Epithelial cell of esophagus (primary cell): ENCODE results near the gene FYCO1.

ENCODE experiments used
- DNase-seq: peaks from one replicate; pipeline ENCODE4 v3.0.0; 2010; ENCODE audit warnings: low read depth
- H3K4me3 ChIP-seq: 2 replicates; pipeline ENCODE4 v1.5.1; 2011; ENCODE audit warnings: mild to moderate bottlenecking, low read length, control low read depth
- TF ChIP-seq, protein P1 (sequence below): IDR thresholded peaks from 2 replicates; pipeline ENCODE4 v1.5.1; 2011; ENCODE audit warnings: low read depth, mild to moderate bottlenecking, low read length, control low read depth, inconsistent platforms; ENCODE audit not compliant: insufficient read depth; ENCODE audit errors: missing control alignments

The FYCO1 gene

DNA sequence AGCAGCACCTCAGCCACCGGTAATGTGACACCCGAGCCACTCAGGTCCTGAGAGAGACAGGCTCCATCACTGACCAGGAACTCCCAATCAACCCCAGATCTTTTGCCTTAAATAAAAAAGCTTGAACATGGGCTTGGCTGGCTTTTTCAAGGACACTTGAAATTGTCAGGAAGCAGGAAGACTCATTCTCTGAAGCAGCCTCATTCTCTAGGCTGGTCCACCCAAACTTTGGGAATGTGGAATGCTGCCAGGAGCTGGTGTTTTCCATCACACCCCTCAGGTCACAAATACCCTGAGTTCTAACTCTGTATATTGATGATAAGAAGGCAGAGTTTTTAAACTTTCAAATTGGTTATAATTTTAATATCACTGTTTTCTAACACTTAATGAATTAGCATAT lies 35.3 kb downstream of the FYCO1 start:
- no peak overlapping the region for H3K4me3 ChIP-seq
- peak; percentile 18 for DNase-seq
- TF ChIP-seq, protein P1, sequence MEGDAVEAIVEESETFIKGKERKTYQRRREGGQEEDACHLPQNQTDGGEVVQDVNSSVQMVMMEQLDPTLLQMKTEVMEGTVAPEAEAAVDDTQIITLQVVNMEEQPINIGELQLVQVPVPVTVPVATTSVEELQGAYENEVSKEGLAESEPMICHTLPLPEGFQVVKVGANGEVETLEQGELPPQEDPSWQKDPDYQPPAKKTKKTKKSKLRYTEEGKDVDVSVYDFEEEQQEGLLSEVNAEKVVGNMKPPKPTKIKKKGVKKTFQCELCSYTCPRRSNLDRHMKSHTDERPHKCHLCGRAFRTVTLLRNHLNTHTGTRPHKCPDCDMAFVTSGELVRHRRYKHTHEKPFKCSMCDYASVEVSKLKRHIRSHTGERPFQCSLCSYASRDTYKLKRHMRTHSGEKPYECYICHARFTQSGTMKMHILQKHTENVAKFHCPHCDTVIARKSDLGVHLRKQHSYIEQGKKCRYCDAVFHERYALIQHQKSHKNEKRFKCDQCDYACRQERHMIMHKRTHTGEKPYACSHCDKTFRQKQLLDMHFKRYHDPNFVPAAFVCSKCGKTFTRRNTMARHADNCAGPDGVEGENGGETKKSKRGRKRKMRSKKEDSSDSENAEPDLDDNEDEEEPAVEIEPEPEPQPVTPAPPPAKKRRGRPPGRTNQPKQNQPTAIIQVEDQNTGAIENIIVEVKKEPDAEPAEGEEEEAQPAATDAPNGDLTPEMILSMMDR: no peak

DNA sequence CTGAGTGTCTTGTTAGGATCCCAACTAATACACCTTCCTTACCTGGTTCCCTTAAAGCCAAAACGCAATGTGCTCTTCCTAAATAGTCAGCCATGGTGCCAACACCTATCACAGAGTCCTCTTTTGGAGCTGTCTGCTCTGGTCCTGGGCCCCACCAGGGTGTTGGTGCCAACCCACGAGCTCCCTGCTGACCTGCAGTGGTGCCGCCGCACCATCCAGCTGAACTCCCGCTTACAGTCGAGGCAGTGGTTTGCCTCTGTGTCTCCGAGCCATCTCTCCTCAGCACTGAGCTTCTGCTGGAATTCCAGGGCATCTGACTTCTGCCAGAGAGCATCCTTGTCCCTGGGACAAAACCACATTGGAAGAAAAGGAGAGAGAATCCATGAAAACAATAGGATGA lies 36.4 kb downstream of the FYCO1 start:
- no peak overlapping the region for H3K4me3 ChIP-seq
- no peak for DNase-seq
- TF ChIP-seq, protein P1: no peak

DNA sequence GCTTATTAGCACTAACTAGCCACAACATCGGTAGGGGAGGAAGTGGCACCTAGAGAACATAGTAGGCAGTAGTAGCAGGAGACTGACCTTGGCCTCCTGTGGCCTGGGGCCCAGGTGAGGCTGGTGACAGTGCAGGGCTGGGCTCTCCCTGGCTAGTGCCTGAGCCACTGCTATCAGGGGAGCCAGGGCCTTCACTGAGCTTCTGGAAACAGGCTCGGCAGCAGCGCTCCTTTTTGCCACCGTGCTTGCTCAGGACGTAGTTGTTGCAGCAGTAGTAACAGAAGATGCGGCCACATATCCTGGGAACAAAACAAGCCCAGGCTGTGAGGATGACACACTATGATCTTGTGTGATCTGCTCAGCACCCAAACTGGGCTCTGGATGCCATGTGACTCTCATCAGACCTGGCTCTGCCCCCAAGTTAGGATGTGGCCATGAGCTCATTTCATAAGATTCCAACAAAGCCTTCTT lies 37.3 kb downstream of the FYCO1 start:
- H3K4me3 ChIP-seq: no peak overlapping the region
- TF ChIP-seq, protein P1: no peak
- no peak for DNase-seq

GRCh38 chr3:45957586-45957985 lies 38.0 kb downstream of the FYCO1 start:
- TF ChIP-seq, protein P1: no peak
- no peak for DNase-seq

DNA sequence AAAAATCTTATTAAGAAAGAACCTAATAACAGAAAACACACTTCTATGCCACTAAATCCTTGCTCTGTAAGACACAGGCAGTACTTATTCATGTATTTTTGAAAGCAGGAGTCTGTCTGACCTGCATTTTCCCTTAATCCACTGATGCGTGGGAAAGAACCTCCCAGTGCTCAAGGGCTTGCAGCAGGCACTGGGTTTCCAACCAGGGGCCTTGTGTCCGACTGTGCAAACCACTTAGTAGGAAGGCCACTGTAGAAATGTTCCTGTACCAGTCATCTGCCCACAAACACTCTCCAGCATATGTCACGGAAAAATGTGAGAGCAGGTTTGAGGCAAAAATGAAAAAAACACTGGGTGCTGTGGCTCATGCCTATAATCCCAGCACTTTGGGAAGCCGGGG lies 39.9 kb downstream of the FYCO1 start:
- no peak for DNase-seq
- TF ChIP-seq, protein P1: no peak
- no peak overlapping the region for H3K4me3 ChIP-seq

More at GRCh38 chr3:45957586-45957985, 38.0 kb downstream of the FYCO1 start:
- H3K4me3 ChIP-seq: no peak overlapping the region

DNA sequence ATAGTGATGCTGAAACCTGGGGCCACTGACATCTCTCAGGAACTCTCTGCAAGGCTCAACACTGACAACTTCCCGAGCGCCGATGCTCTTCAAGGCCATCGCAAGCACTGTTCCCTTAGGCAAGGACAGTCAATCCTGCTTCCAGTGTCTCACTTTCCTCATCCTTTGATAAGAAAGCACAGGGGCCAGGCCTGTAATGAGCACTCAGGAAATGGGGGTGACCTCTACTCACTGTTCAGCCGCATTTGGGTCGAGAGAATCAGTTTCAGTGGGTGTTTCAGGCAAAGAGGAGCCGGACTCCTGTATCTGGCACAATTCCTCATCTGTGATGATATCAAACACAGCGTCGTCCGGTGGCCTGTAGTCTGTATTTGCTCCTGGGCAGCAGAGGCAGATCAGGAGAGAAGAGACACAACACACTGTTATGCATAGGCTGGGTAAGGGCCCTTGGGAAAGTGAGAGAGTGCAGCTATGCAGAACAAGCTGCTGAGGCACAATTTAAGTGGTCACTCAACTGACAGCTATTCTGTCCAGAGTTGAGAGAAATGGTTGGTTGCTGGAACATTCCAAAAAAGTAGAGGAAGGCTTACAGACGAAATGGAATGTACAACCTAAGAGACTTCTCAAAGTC lies 40.5 kb downstream of the FYCO1 start:
- TF ChIP-seq, protein P1: no peak
- no peak for DNase-seq
- H3K4me3 ChIP-seq: no peak overlapping the region

DNA sequence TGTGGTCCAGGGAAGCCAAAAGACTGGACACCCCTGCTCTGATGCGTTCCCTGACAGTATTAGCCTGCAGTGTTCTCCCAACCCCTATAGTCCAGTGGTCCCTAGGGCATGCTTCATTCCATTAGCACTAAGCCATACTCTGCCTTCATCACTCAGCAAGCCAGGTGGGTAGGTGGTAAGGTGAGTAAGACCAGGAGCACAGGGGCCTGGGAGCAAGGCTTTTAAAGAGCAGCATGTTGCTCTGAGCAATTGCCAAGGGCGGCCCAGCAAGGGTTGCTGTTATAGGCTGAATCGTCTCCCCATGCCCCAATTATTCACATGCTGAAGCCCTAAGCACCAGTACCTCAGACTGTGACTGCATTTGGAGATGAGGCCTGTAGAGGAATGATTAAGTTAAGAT lies 41.3 kb downstream of the FYCO1 start:
- H3K4me3 ChIP-seq: no peak overlapping the region
- TF ChIP-seq, protein P1: no peak
- DNase-seq: no peak
